HG03039 (cell line): ENCODE results near the gene PLCB1.
A peak's percentile ranks its signal among the peaks of the same experiment; 100 is the strongest.

Experiments
- ATAC-seq: cut with Tn5 transposase; IDR thresholded peaks from one replicate; pipeline ENCODE4 v1.9.1; 2021; ENCODE audit warnings: mild to moderate bottlenecking, moderate library complexity; ENCODE audit not compliant: unreplicated experiment

PLCB1 gene

GRCh38 chr20:8292793-8293192 is 160.7 kb downstream of the PLCB1 start:
- no peak for ATAC-seq

DNA sequence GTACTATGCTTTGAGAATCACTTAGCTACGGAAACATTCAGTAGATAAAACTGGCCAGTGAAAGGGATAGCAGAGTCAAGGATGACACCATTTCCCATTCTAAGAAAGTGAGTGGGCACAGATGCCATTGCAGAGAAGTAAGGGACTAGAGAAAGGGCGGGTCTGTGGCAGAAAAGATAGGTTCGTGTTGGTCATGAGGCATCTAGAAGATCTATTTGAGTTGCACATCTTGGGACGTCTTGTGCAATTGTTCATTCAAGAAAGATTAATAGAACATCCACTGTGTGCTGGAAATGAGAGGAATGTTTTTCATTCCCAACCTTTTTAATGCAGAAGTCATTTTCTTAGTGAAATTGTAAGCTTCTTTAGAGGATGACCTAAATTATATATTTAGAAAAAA is 161.7 kb downstream of the PLCB1 start:
- no peak for ATAC-seq

- ATAC-seq = no peak
These were observed 164.5 kb downstream of the PLCB1 start for GRCh38 chr20:8296536-8296935.

GRCh38 chr20:8298426-8299043 is 166.5 kb downstream of the PLCB1 start:
- no peak for ATAC-seq

DNA sequence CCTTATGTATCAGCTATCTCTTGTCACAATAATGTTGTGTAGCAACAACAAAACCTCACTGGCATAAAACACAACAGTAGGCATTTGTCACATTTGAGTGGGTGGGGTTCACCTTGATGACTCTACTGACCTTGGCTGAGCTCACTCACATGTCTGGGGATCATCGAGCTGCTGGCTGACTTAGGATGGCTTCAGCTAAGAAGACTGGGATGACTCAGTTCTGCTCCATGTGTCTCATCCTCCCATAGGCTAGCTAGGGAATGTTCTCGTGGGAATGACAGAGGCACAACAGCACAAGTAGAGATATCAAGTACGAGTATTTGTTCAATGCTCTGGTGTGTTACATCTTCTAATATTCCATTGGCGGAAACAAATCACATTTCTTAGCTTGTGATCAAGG is 167.9 kb downstream of the PLCB1 start:
- no peak for ATAC-seq

DNA sequence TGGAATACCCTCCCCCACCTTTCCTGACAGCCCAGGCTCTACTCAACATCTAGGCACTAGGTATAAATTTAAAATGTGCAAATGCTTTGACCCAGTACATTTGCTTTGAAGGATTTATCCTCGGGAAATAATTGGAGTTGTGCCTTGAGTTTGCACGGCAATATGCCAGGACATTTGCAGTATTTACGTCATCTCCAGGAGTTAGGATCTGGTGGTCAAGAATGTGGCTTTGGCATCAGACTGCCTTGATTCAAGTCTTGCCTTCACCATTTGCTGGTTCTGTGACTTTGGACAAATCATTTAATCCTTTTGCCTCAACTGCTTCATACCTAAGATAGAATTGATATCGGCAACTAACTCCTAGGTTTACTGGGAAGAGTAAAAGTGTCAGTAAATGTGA is 169.6 kb downstream of the PLCB1 start:
- no peak for ATAC-seq

DNA sequence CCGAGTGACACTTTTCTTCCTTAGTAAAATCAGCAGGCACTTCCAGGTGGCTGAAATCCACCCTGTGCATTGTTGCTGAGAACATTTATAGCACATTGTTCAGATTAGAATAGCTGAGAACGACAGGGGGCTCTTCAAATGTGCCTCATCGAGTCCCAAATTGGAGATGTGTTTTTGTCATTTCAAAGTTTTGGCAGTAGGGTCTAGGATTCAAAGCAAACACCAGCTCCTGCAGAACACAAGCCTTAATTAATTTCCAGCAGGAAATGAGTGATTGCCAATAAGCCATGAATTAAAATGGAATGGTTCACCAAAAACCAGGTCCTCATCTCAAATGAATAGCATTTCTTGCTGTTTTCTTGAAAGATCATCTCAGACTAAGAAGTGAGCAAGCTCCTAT is 171.6 kb downstream of the PLCB1 start:
- ATAC-seq = no peak

DNA sequence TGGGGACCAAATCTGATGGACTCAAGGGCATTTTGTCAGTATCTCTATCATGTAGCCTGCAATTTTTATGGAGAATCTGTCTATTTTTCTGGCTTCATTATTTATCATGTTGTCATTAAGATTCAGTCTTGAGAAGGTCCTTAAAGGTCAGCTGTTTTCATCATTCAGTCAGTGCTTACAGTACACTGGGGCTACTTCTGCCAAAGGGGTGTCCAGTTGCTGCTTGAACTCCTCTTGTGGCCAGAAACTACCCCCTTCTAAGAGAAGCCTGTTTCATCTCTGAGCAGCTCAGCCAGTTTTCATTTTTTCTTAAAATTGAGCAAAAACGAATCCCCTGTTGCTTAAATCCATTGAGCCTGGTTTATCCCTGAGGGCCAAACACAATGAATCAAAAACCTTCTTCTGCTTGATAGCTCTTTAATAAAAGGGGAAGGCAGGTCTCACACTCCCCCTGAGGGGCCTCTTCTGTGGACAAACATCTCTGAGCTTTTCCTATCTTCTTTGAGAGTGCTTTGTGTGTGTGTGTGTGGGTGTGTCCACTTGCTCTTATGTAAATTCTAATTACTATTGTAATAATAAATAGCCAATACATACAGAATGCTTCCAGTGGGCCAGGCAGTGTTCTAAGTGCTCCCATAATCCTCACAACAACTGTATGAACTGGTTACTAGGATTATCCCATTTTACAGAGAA is 172.2 kb downstream of the PLCB1 start:
- no peak for ATAC-seq

DNA sequence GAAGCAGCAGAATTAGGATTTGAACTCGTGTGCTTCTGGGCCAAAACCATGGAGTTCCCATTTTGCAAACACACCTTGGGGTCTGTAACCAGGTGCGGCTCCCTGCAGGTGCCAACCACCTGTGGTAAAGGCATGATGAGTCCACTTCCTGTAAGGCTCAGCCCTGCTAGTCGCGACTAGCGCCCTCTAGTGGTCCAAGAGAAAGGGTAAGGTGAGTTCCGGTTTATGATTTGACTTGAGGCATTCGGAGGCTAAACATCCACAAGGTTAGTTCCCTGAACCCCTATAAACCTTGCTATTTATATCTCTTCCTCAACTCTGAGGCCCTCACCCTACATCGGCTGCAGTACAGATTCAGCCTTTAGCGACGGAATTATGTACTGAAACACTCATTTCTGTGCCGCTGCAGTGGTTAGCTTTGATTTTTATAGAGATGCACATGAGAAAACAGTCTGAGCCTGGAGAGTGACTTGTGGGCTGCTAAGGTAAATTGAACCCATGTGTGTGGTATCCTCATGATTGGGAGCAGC is 173.4 kb downstream of the PLCB1 start:
- ATAC-seq = peak; percentile 90

DNA sequence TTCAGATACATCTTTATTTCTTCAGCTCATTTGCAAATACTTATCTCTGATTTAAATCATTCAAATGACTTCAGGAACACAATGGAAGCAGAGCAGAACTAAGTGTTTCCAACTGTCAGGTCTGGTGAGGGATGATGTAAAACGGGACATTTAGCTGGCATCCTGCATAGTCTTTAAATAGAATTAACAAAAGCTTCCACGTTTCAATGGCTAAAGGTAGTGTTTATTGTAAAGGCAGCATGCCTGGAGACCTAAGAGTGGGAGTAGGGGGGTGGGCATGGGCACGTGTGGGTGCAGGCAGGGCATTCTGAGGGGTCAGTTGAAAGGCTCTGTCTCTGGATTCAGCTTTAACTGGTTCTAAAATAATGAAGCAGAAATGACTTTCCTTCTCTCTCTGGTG is 174.9 kb downstream of the PLCB1 start:
- ATAC-seq = no peak

- no peak for ATAC-seq
These were observed 177.6 kb downstream of the PLCB1 start for GRCh38 chr20:8309634-8310033.

DNA sequence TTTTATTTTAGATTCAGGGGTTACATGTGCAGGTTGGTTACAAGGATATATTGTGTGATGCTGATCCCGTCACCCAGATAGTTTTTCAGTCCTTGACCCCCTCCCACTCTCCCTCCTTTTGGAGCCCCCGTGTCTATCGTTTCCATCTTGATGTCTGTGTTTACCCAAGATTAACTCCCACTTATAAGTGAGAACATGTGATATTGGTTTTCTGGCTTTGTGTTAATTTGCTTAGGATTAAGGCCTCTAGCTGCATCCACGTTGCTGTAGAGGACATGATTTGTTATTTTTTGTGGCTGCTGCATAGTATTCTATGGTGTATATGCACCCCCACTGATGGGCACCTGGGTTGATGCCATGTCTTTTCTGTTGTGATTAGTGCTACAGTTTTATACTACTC is 178.6 kb downstream of the PLCB1 start:
- ATAC-seq = no peak

DNA sequence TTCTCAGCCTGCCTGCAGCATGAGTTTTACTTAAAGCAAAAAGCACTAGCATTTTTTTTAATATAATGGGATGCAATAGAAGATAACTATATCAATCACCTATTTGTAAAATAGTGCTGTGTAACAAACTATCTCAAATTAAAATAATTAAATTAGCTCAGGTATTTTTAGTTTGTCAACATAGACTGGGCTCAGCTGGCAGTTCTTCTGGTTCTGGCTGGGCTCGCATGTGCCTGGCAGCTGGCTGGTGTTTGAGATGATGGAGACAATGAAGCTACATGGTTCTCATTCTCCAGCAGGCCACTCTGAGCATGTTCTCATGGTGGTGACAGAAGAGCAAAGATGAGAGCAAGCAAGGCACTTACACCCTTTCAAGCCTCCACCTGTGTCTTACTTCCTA is 181.0 kb downstream of the PLCB1 start:
- ATAC-seq = no peak

DNA sequence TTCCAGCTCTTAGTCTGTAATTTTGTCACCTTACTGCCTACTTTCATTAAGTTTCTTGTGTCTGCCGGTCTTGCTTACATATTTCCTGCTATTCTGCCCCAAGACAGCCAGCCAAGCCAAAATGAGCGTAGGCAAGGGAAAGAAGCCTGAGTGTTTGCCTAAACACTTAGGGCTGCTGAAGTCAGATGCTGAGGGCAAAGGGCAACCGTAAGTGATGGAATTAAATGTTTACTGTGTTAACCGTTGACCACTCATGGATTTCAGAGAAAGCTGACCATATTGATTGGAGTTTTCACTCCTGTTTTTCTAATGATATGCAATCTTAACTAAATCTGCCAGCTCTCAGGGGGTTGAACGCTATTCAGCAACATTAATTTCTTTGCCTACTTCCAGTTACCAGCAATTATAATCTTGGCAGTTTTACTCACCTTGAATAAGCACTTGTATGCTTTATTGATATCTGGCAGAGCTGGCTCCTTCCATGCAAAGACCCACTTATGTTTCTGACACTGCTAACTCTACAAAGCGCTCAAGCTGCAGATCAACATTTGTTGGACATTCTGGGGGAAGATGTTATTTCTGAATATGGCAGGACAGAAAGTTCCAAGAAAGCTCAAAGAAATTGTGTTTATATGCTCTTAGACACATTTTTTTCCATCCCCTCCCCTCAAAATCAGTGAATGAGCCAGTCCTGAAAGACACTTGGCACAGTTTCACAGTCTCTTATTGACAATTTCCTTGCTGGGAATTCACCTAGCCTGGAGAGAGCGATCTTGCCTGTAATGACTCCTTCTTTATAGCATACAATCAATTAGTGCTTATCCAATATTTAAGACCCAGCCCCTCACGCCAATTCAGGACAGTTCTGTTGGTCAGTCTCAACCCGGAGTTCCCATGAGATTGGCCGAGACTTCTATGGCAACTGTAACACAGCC is 183.8 kb downstream of the PLCB1 start:
- no peak for ATAC-seq

DNA sequence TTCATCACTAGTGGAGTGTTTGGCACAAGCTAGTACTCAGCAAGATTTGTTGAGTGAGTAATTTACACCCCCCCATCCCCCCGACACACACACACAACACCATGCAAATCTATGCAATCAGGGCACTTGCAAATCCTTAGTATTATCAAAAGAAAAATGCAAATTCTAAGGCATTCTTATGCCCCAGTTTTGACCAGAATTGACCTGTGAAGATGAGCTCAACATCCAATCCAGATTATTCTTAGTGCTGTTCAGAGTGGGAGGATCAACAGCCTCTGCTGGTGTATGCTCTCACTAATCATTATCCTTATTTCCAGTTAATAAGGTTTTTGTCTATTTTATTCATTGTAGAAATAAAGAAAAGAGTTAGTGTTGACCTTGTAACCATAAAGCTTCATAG is 185.4 kb downstream of the PLCB1 start:
- no peak for ATAC-seq

DNA sequence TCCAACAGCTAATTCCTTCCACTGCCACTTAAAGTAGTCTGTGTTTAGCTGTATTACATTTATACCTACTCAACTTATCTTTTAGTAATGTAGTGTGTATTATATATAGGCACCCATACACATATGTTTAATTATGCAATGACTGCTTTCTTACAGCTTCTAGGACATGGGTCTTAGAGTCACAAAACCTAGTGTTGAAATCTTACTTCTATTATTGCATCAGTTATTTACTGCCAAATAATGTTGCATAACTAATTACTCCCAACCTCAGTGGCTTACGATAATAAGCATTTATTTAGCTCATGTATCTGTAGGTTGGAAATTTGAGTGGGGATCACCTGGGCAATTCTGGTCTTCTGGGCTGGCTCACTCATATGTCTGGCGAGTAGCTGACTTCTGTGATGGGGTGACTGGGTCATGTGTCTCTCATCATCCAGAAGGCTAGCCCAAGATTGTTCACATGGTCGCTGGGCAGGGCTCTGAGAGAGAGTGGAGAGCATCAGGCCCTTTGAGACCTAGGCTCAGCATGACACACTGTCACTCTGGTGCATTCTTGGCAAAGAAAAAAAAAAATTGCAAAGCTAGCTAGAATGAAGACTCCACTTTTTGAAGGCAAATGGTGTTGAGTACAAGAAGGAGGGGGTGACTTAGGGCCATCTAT is 187.0 kb downstream of the PLCB1 start:
- no peak for ATAC-seq

DNA sequence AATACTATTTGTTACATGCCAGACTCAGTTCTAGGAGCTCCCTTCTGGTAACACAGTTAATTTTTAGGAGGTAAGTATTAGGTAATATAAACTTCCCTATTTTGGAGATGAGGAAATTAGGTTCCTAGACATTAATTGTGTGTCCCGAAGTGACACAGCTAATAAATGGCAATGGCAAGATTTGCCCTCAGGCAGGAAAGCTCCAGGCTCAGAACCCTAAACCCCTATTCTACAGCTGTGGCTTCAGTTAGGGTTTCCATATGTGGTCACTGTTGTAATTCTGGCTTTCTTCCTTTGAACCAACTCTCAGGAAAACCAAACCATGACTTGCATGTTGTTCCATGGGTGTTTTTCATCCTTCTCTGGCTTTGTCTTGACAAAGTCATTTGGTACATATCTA is 188.2 kb downstream of the PLCB1 start:
- ATAC-seq = no peak

GRCh38 chr20:8321001-8321400 is 188.9 kb downstream of the PLCB1 start:
- no peak for ATAC-seq

- ATAC-seq = no peak
These were observed 190.7 kb downstream of the PLCB1 start for GRCh38 chr20:8322662-8323217.

DNA sequence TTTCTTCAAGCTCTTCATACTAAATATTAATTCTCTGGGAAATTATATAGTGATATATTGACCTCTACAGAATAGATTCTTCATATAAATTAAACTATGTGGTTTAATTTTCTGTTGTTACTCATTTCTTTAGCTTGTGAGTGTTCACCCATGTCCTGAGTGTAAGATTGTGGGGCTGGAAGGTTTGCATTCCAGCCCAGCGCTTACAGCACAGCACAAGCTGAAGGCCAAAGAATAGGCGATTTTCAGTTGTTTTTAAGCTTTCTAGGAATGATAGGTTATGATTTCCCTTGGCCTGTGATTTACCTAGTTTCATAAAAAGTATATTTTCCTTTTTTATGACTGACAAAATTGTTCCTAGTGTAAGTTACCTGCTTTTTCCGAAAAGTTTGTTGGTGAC is 194.1 kb downstream of the PLCB1 start:
- ATAC-seq = no peak

DNA sequence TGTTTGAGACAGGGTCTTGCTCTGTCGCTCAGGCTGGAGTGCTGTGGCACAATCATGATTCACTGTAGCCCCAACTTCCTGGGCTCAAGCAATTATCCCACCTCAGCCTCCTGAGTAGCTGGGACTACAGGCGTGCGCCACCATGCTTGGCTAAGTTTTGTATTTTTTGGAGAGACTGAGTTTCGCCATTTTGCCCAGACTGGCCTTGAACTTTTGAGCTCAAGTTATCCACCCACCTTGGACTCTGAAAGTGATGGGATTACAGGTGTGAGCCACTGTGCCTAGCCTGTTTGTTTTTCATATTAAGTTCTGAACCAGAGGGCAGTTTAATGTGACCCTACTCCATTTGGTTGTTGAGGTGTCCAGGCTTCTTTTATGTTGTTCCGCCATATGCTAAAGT is 194.8 kb downstream of the PLCB1 start:
- ATAC-seq = no peak
